ENCODE data around the gene ZNF766.

DNA sequence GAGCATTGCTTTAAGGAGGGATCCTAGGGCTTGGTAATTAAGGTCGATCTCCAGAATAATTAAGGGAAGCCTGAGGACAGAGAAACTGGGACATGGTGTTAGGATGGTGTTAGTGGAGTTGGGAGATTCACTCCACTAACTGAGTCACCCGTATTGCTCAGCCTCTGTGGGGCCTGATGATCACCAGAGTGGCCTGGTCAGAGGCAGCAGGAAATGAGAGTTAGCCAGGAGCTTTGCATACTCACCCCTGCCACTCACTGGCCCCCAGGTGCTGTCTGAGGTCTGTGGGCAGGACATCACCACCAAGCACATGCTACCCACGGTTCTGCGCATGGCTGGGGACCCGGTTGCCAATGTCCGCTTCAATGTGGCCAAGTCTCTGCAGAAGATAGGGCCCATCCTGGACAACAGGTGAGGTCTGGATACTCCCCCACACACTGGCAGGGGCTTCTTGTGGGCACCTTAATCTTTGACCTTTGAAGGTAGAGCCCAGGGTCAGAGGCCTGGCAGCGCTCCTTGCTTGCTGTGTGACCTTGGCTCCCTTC is 47.5 kb upstream of the ZNF766 start:
- TF ChIP-seq, protein P1, sequence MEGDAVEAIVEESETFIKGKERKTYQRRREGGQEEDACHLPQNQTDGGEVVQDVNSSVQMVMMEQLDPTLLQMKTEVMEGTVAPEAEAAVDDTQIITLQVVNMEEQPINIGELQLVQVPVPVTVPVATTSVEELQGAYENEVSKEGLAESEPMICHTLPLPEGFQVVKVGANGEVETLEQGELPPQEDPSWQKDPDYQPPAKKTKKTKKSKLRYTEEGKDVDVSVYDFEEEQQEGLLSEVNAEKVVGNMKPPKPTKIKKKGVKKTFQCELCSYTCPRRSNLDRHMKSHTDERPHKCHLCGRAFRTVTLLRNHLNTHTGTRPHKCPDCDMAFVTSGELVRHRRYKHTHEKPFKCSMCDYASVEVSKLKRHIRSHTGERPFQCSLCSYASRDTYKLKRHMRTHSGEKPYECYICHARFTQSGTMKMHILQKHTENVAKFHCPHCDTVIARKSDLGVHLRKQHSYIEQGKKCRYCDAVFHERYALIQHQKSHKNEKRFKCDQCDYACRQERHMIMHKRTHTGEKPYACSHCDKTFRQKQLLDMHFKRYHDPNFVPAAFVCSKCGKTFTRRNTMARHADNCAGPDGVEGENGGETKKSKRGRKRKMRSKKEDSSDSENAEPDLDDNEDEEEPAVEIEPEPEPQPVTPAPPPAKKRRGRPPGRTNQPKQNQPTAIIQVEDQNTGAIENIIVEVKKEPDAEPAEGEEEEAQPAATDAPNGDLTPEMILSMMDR (IDR thresholded peaks at IDR 0.05) = no peak
- no peak for TF ChIP-seq POLR2A (IDR thresholded peaks at IDR 0.05)
- no peak for TF ChIP-seq POLR2AphosphoS5 (IDR thresholded peaks at IDR 0.05; ENCODE audit: insufficient read depth in 1 of 2, low read depth in 1 of 2)

Data from vagina (tissue), 2 donors.